ENCODE measurements around the gene ADARB2. TPM values are rescaled to one million over a fixed set of nuclear protein-coding genes. Genes with fewer than 3 reads are reported as not detected.

The ADARB2 gene
- total and polyA plus RNA-seq, 5 donors from 2014 or later = 0.27 to 2.9 (median 0.69) TPM; not detected in 1

DNA sequence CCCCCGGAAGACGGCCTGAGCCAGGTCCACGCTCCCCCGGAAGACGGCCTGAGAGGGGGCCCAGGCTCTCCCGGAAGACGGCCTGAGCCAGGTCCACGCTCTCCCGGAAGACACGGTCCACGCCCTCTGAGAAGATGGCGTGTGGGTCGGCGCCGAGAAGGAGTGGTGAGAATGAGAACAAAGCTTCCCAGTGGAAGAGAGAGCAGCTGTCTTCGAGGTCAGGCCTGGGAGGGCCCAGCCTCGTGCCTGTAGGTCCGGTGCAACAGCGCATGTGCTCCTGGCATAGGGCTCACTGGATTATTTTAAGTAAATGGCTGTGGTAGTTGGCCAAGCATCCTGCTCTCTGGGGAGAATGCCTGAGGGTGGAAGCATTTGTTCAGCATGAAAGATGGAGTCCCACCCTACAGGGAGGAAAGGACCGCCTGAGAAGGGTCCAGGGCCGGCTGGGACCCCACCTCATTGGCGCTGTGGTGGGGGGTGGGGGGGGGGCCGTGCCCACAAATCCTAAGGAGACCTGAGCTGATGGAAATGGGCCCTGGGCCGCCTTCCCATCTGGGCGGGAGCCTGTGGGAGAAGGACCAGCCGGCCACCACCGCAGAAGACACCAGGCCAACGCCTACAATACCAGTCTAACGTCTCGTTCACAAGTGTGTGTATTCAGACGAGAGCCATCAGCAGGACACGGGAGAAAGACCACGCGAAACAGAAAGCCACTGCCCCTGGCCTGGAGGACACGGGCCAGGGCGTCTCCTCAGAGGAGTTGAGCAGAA is 471.1 kb downstream of the ADARB2 start:
- no peaks in the 10 kb centered on the region for H3K36me3 Mint-ChIP-seq
- no peaks in the 10 kb centered on the region for H3K4me1 ChIP-seq (ENCODE audit: control insufficient read depth, insufficient read depth, low read length, poor library complexity, severe bottlenecking)
- H3K27me3 ChIP-seq (ENCODE audit: control insufficient read depth, insufficient read depth, low read length) = no peaks in the 10 kb centered on the region
- ATAC-seq (ENCODE audit: low read depth in 2 of 2) = no peak
- no peak overlapping the region for H3K27ac Mint-ChIP-seq
- no peaks in the 10 kb centered on the region for H3K4me1 Mint-ChIP-seq
- H3K9me3 Mint-ChIP-seq = peaks cover 0 to 1% (median 0%) of the 10 kb centered on the region in 7 donors
- H3K4me3 Mint-ChIP-seq = no peak overlapping the region
- peaks cover 12% of the 10 kb centered on the region for H3K27me3 Mint-ChIP-seq
- H3K4me3 ChIP-seq (ENCODE audit: low read depth, low read length) = no peak overlapping the region
- H3K27ac ChIP-seq (ENCODE audit: insufficient read depth, low read length, poor library complexity, severe bottlenecking) = no peak overlapping the region
- no peaks in the 10 kb centered on the region for H3K36me3 ChIP-seq (ENCODE audit: control insufficient read depth, insufficient read depth, low read length)
- no peaks in the 10 kb centered on the region for H3K9me3 ChIP-seq (ENCODE audit: control insufficient read depth in 2 of 2, low read length in 2 of 2)
- no peak for DNase-seq

DNA sequence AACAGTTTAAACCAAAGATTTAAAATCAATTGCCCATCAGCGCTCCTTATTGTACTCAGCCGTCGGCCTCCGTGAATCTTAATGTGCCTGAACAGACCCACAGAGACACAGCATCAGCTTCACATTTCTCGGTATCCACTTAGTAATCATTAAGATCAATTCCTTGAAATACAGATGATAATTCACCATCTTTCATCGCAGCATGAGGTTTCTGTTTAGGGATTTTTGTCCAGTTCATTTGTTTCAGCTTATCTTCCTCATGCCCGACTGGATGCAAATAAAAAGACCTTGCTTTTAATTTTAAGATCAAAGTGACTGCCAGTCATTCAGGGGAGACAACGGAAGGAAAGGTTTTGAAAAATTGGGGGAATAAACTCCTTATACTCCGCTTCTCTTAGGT is 473.3 kb downstream of the ADARB2 start:
- Mint-ChIP-seq H3K27me3 (peaks cover 12% of the 10 kb centered on the region), H3K9me3 (peaks cover 0 to 1% (median 0%) of the 10 kb centered on the region in 7 donors), H3K27ac (no peak overlapping the region), H3K4me1 (no peaks in the 10 kb centered on the region), H3K36me3 (no peaks in the 10 kb centered on the region), H3K4me3 (no peak overlapping the region)
- ATAC-seq (ENCODE audit: low read depth in 2 of 2) = no peak
- no peak for DNase-seq
- H3K27me3 ChIP-seq (ENCODE audit: control insufficient read depth, insufficient read depth, low read length) = no peaks in the 10 kb centered on the region
- no peaks in the 10 kb centered on the region for H3K9me3 ChIP-seq (ENCODE audit: control insufficient read depth in 2 of 2, low read length in 2 of 2)
- H3K4me3 ChIP-seq (ENCODE audit: low read depth, low read length) = no peak overlapping the region
- no peak overlapping the region for H3K27ac ChIP-seq (ENCODE audit: insufficient read depth, low read length, poor library complexity, severe bottlenecking)
- H3K4me1 ChIP-seq (ENCODE audit: control insufficient read depth, insufficient read depth, low read length, poor library complexity, severe bottlenecking) = no peaks in the 10 kb centered on the region
- no peaks in the 10 kb centered on the region for H3K36me3 ChIP-seq (ENCODE audit: control insufficient read depth, insufficient read depth, low read length)

DNA sequence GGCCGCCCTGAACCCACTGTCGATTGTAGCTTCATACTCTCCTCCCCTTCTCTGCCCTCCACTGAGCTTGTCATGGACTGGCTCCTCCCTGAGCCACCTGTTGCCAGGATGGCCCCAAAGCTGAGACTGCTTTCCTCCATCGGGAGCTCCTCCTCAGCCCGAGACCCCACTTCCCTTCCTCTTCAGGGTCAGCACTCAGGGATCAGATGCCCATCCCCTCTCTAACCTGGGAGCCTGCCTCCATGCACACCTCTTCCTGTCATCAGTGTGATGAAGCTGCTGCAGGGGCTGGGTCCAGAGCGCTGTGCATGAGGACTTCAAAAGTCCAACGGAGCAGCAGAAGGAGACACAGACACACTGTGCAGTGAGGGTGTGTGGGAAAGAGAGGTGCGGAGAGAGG is 480.1 kb downstream of the ADARB2 start:
- peaks cover 0 to 12% (median 5%) of the 10 kb centered on the region in 7 donors for H3K9me3 Mint-ChIP-seq
- H3K4me1 Mint-ChIP-seq = peaks cover 0 to 26% (median 8%) of the 10 kb centered on the region in 4 donors
- DNase-seq = no peak
- no peak overlapping the region for H3K4me3 Mint-ChIP-seq
- H3K4me1 ChIP-seq (ENCODE audit: control insufficient read depth, insufficient read depth, low read length, poor library complexity, severe bottlenecking) = peaks cover 4% of the 10 kb centered on the region
- peaks cover 5% of the 10 kb centered on the region for H3K36me3 Mint-ChIP-seq
- no peak overlapping the region for H3K27ac ChIP-seq (ENCODE audit: insufficient read depth, low read length, poor library complexity, severe bottlenecking)
- no peak overlapping the region for H3K4me3 ChIP-seq (ENCODE audit: low read depth, low read length)
- ATAC-seq (ENCODE audit: low read depth in 2 of 2) = no peak
- H3K27ac Mint-ChIP-seq = no peak overlapping the region
- peaks cover 12% of the 10 kb centered on the region for H3K27me3 ChIP-seq (ENCODE audit: control insufficient read depth, insufficient read depth, low read length)
- H3K9me3 ChIP-seq (ENCODE audit: control insufficient read depth in 2 of 2, low read length in 2 of 2) = no peaks in the 10 kb centered on the region
- H3K27me3 Mint-ChIP-seq = peaks cover 19% of the 10 kb centered on the region
- no peaks in the 10 kb centered on the region for H3K36me3 ChIP-seq (ENCODE audit: control insufficient read depth, insufficient read depth, low read length)

DNA sequence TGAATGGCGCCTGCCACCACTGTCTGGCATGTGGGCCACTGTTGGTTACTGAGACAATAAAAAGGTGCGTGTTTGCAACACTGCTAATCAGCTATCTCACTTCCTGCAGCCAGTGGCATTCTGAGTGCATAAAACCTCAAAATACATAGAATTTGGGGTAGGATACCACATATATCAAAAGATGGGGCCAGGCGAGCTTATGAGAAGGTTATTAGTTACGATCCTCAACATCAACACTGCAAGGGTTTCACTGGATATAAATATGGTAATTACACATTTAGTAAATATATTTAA is 480.9 kb downstream of the ADARB2 start:
- H3K9me3 Mint-ChIP-seq = peaks cover 0 to 12% (median 5%) of the 10 kb centered on the region in 7 donors
- H3K27ac ChIP-seq (ENCODE audit: insufficient read depth, low read length, poor library complexity, severe bottlenecking) = no peak overlapping the region
- no peak for ATAC-seq (ENCODE audit: low read depth in 2 of 2)
- H3K36me3 ChIP-seq (ENCODE audit: control insufficient read depth, insufficient read depth, low read length) = no peaks in the 10 kb centered on the region
- peaks cover 13% of the 10 kb centered on the region for H3K27me3 ChIP-seq (ENCODE audit: control insufficient read depth, insufficient read depth, low read length)
- no peak overlapping the region for H3K4me3 Mint-ChIP-seq
- peaks cover 22% of the 10 kb centered on the region for H3K27me3 Mint-ChIP-seq
- H3K4me3 ChIP-seq (ENCODE audit: low read depth, low read length) = no peak overlapping the region
- H3K4me1 ChIP-seq (ENCODE audit: control insufficient read depth, insufficient read depth, low read length, poor library complexity, severe bottlenecking) = peaks cover 4% of the 10 kb centered on the region
- H3K36me3 Mint-ChIP-seq = peaks cover 5% of the 10 kb centered on the region
- H3K27ac Mint-ChIP-seq = no peak overlapping the region
- DNase-seq = peak in 1 of 3 donors; percentile 43
- H3K9me3 ChIP-seq (ENCODE audit: control insufficient read depth in 2 of 2, low read length in 2 of 2) = no peaks in the 10 kb centered on the region
- H3K4me1 Mint-ChIP-seq = peaks cover 0 to 26% (median 8%) of the 10 kb centered on the region in 4 donors

DNA sequence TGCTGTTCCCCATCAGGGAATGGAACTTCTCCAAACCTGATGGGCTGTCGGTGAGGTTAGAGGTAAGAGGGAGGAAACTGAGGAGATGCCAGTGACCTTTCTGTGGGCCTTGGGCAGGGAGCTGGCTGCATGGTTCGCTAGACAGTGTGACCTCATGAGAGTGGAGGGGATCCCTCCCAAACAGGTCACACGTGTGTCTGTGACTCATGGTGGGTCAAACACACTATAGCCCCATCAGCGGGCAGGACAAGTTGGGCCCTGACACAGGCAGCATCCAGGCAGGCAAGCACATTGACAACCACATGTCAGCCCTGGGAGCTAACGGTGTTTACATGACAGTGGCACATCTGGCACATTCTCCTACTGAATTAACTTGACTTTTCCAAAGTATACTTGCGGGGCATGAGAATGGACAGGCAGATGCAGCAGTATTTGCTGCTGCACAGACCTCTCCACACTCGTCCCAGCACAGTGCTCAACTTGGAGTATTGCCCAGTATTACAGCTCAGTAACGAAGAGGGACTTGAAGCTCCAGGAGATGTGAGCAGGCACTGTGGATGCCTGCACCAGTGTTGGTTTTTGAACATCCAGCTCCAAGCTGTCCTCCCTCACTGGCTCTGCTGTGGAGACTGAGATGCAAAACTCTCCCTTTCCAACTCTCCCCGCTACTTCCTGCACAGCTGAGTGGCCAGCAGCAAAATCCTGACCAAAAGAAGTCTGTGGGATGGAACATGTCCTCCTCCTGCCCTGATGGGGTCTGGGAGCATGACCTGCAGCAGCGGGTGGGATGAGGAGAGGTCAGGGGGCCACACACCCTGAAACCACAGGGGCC is 481.5 kb downstream of the ADARB2 start:
- Histone ChIP-seq H3K36me3 (ENCODE audit: control insufficient read depth, insufficient read depth, low read length) (no peaks in the 10 kb centered on the region), H3K9me3 (ENCODE audit: control insufficient read depth in 2 of 2, low read length in 2 of 2) (no peaks in the 10 kb centered on the region), H3K27me3 (ENCODE audit: control insufficient read depth, insufficient read depth, low read length) (peaks cover 13% of the 10 kb centered on the region), H3K4me3 (ENCODE audit: low read depth, low read length) (no peak overlapping the region), H3K4me1 (ENCODE audit: control insufficient read depth, insufficient read depth, low read length, poor library complexity, severe bottlenecking) (peaks cover 4% of the 10 kb centered on the region), H3K27ac (ENCODE audit: insufficient read depth, low read length, poor library complexity, severe bottlenecking) (no peak overlapping the region)
- Mint-ChIP-seq H3K27ac (no peak overlapping the region), H3K36me3 (peaks cover 5% of the 10 kb centered on the region), H3K27me3 (peaks cover 28% of the 10 kb centered on the region), H3K9me3 (peaks cover 0 to 12% (median 5%) of the 10 kb centered on the region in 7 donors), H3K4me3 (no peak overlapping the region), H3K4me1 (peaks cover 0 to 26% (median 8%) of the 10 kb centered on the region in 4 donors)
- DNase-seq (no peak), ATAC-seq (ENCODE audit: low read depth in 2 of 2) (no peak)

DNA sequence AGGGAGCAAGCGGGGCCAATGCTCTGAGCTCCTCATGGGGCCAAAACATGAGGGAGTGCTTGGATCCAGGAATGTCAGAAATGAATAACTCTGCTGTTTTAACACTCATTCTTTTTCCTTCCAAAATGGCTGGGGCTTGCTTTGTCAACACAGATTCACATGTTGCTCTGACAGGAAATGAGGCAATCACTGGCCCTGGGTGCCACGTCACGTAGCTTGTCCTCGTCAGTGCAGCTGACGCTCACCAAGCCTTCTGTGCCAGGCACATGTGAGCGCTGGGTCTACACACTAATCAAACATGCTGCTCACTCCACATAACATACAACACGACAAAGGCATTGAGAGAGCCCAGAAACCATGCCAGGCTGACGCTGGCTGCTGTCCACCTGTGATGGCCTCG is 482.2 kb downstream of the ADARB2 start:
- ATAC-seq (ENCODE audit: low read depth in 2 of 2) = no peak
- Mint-ChIP-seq H3K4me3 (no peak overlapping the region), H3K4me1 (peaks cover 0 to 26% (median 8%) of the 10 kb centered on the region in 4 donors)

DNA sequence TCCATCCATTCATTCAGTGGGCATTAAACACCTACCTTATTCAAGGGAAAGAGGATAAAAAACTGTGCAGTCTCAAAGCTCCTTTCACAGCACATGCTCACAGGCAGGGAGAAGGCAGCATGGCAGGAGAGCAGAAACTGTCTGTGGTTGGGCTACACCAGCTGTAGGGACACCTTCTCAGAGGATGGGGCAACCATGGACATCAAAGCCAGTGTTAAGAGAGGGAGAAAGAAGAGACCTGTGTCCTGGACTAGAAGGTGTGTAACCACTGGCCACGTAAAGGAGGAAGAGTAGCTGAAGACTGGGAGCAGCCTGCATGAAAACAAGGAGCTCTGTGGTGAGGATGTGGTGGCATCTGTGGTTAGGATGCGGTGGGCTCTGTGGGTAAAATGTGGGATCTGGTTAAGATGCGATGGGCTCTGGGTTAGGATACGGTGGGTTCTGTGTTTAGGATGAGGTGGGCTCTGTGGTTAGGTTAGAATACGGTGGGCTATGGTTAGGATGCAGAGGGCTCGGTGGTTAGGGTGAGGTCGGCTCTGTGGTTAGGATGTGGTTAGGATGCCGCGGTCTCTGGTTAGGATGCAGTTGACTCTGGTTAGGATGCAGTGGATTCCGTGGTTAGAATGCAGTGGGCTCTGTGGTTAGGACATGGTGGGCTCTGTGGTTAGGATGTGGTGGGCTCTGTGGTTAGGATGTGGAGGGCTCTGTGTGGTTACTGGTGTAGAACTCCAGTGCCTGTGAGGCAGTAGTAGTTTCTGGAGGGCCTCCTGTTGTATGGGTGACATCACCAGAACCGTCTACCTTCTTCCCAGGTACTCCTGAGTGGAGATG is 483.6 kb downstream of the ADARB2 start:
- no peak overlapping the region for H3K4me3 ChIP-seq (ENCODE audit: low read depth, low read length)
- Mint-ChIP-seq H3K36me3 (peaks cover 5% of the 10 kb centered on the region), H3K4me3 (peak overlapping the region in 1 of 4 donors; percentile 43), H3K9me3 (peaks cover 0 to 9% (median 5%) of the 10 kb centered on the region in 7 donors), H3K27me3 (peaks cover 40% of the 10 kb centered on the region), H3K27ac (peak overlapping the region in 2 of 3 donors; percentile 39 to 94), H3K4me1 (peaks cover 0 to 26% (median 8%) of the 10 kb centered on the region in 4 donors)
- H3K9me3 ChIP-seq (ENCODE audit: control insufficient read depth in 2 of 2, low read length in 2 of 2) = no peaks in the 10 kb centered on the region
- H3K27me3 ChIP-seq (ENCODE audit: control insufficient read depth, insufficient read depth, low read length) = peaks cover 16% of the 10 kb centered on the region
- DNase-seq = peak in 1 of 3 donors; percentile 33
- H3K36me3 ChIP-seq (ENCODE audit: control insufficient read depth, insufficient read depth, low read length) = no peaks in the 10 kb centered on the region
- no peak overlapping the region for H3K27ac ChIP-seq (ENCODE audit: insufficient read depth, low read length, poor library complexity, severe bottlenecking)
- no peak for ATAC-seq (ENCODE audit: low read depth in 2 of 2)
- H3K4me1 ChIP-seq (ENCODE audit: control insufficient read depth, insufficient read depth, low read length, poor library complexity, severe bottlenecking) = peaks cover 4% of the 10 kb centered on the region

More for the DNA sequence above, 482.2 kb downstream of the ADARB2 start:
- Histone ChIP-seq H3K4me3 (ENCODE audit: low read depth, low read length) (no peak overlapping the region), H3K9me3 (ENCODE audit: control insufficient read depth in 2 of 2, low read length in 2 of 2) (no peaks in the 10 kb centered on the region), H3K4me1 (ENCODE audit: control insufficient read depth, insufficient read depth, low read length, poor library complexity, severe bottlenecking) (peaks cover 4% of the 10 kb centered on the region), H3K36me3 (ENCODE audit: control insufficient read depth, insufficient read depth, low read length) (no peaks in the 10 kb centered on the region), H3K27ac (ENCODE audit: insufficient read depth, low read length, poor library complexity, severe bottlenecking) (no peak overlapping the region), H3K27me3 (ENCODE audit: control insufficient read depth, insufficient read depth, low read length) (peaks cover 13% of the 10 kb centered on the region)
- peaks cover 5% of the 10 kb centered on the region for H3K36me3 Mint-ChIP-seq
- peaks cover 0 to 12% (median 5%) of the 10 kb centered on the region in 7 donors for H3K9me3 Mint-ChIP-seq
- H3K27ac Mint-ChIP-seq = no peak overlapping the region
- H3K27me3 Mint-ChIP-seq = peaks cover 33% of the 10 kb centered on the region
- DNase-seq = peak in 1 of 3 donors; percentile 23
